Activated T-cell treated with anti-CD3 and anti-CD28 coated beads, Interleukin-2, amount 50 U/mL, for 72 hours (primary cell): ENCODE results near the gene TMPRSS11D. TPM values are rescaled to one million over a fixed set of nuclear protein-coding genes. Genes with fewer than 3 reads are reported as not detected.

ENCODE experiments used
- ATAC-seq, 2 donors: fragments of 150-1000 bp; cut with Tn5 transposase; replicated peaks in 1 of 2; 2 replicates each; pipeline ENCODE4 v1.10.0; 2021; ENCODE audit warnings: moderate library complexity in 2 of 2, mild to moderate bottlenecking in 1 of 2
- DNase-seq, 2 donors: peaks; one replicate each; pipeline ENCODE4 v3.0.0; 2021 to 2022; ENCODE audit warnings: mixed read lengths in 1 of 2
- H3K27ac Mint-ChIP-seq: one replicate; pipeline ENCODE4 v1.8.0; 2022; ENCODE audit warnings: mild to moderate bottlenecking, moderate library complexity, mixed read lengths
- H3K27me3 Mint-ChIP-seq: one replicate; pipeline ENCODE4 v1.8.0; 2022; ENCODE audit warnings: low read depth, mixed read lengths
- H3K36me3 Mint-ChIP-seq, 2 donors: one replicate each; pipeline ENCODE4 v1.8.0; 2022; ENCODE audit warnings: mixed read lengths in 2 of 2, mild to moderate bottlenecking in 1 of 2; ENCODE audit not compliant: insufficient read depth in 2 of 2
- H3K4me1 Mint-ChIP-seq: one replicate; pipeline ENCODE4 v1.8.0; 2022; ENCODE audit warnings: low read depth, mixed read lengths
- H3K4me3 Mint-ChIP-seq, 2 donors: one replicate each; pipeline ENCODE4 v1.8.0; 2022; ENCODE audit warnings: mild to moderate bottlenecking in 2 of 2, mixed read lengths in 2 of 2, moderate library complexity in 2 of 2
- H3K9me3 Mint-ChIP-seq, 2 donors: one replicate each; pipeline ENCODE4 v1.8.0; 2022; ENCODE audit warnings: mixed read lengths in 2 of 2
- total RNA-seq, 2 donors: library from RNA; stranded (reverse); gene quantifications; one replicate each; pipeline ENCODE4 v1.2.3, GENCODE V29; 2022

TMPRSS11D gene
- total RNA-seq, 2 donors from 2014 or later, result not detected

- DNase-seq, result no peak
- H3K9me3 Mint-ChIP-seq, result no peaks in the 10 kb centered on the region
- H3K27me3 Mint-ChIP-seq, result peaks cover 17% of the 10 kb centered on the region
- H3K4me1 Mint-ChIP-seq, result no peaks in the 10 kb centered on the region
- no peak overlapping the region for H3K4me3 Mint-ChIP-seq
- no peak for ATAC-seq
- H3K27ac Mint-ChIP-seq, result no peak overlapping the region
- no peaks in the 10 kb centered on the region for H3K36me3 Mint-ChIP-seq
These were observed 26.2 kb upstream of the TMPRSS11D start for GRCh38 chr4:67909905-67910584.

GRCh38 chr4:67907650-67908049 is 23.8 kb upstream of the TMPRSS11D start:
- ATAC-seq (no peak), DNase-seq (no peak)
- Mint-ChIP-seq H3K4me1 (no peaks in the 10 kb centered on the region), H3K36me3 (no peaks in the 10 kb centered on the region), H3K27me3 (peaks cover 17% of the 10 kb centered on the region), H3K27ac (no peak overlapping the region), H3K9me3 (no peaks in the 10 kb centered on the region), H3K4me3 (no peak overlapping the region)

DNA sequence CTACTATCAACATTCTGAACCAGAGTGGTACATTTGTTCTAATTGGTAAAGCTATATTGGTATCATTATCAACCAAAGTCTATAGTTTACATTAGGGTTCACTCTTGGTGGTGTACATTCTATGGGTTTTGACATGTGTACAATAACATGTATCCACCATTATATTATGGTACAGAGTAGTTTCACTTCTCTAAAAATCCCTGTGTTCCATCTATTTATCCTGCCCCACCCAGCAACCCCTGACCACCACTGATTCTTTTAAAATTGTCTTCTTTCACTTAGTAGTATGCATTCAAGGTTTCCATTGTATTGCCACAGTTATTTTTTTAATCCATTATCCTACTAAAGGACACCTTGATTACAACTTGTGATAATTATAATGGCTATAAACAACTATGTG is 15.3 kb upstream of the TMPRSS11D start:
- ATAC-seq, result no peak
- Mint-ChIP-seq H3K27me3 (no peaks in the 10 kb centered on the region), H3K4me1 (no peaks in the 10 kb centered on the region), H3K36me3 (no peaks in the 10 kb centered on the region), H3K4me3 (no peak overlapping the region), H3K9me3 (no peaks in the 10 kb centered on the region), H3K27ac (no peak overlapping the region)
- DNase-seq, result no peak

GRCh38 chr4:67897686-67898085 is 13.9 kb upstream of the TMPRSS11D start:
- Mint-ChIP-seq H3K4me3 (no peak overlapping the region), H3K36me3 (no peaks in the 10 kb centered on the region), H3K4me1 (no peaks in the 10 kb centered on the region), H3K9me3 (no peaks in the 10 kb centered on the region), H3K27ac (no peak overlapping the region), H3K27me3 (no peaks in the 10 kb centered on the region)
- DNase-seq (no peak), ATAC-seq (no peak)

DNA sequence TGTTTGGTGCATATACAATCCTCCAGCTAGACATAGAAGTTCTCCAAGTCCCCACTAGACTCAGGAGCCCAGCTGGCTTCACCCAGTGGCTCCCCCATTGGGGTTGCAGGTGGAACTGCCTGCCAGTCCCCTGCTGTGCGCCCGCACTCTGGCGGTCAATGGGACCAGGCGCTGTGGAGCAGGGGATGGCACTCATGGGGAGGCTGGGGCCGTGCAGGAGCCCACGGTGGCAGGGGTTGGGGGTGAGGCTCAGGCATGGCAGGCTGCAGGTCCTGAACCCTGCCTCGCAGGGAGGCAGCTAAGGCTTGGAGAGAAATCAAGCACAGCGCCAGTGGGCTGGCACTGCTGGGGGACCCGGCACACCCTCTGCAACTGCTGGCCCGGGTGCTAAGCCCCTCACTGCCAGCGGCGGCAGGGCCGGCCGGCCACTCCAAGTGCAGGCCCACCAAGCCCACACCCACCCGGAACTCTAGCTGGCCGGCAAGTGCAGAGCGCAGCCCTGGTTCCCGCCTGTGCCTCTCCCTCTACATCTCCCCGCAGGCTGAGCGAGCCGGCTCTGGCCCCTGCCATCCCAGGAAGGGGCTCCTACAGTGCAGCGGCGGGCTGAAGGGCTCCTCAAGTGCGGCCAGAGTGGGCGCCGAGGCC is 12.7 kb upstream of the TMPRSS11D start:
- no peak overlapping the region for H3K27ac Mint-ChIP-seq
- H3K9me3 Mint-ChIP-seq, result no peaks in the 10 kb centered on the region
- H3K4me1 Mint-ChIP-seq, result no peaks in the 10 kb centered on the region
- H3K27me3 Mint-ChIP-seq, result no peaks in the 10 kb centered on the region
- H3K4me3 Mint-ChIP-seq, result no peak overlapping the region
- ATAC-seq (no peak), DNase-seq (no peak)
- no peaks in the 10 kb centered on the region for H3K36me3 Mint-ChIP-seq

- H3K4me3 Mint-ChIP-seq, result no peak overlapping the region
These were observed 10.9 kb upstream of the TMPRSS11D start for GRCh38 chr4:67894659-67895058.

GRCh38 chr4:67892905-67893304 is 9.1 kb upstream of the TMPRSS11D start:
- no peak for ATAC-seq

More at GRCh38 chr4:67894659-67895058, 10.9 kb upstream of the TMPRSS11D start:
- H3K27ac Mint-ChIP-seq, result peak overlapping the region; percentile 57
- H3K36me3 Mint-ChIP-seq, result no peaks in the 10 kb centered on the region
- DNase-seq (no peak), ATAC-seq (no peak)
- H3K9me3 Mint-ChIP-seq, result no peaks in the 10 kb centered on the region
- H3K4me1 Mint-ChIP-seq, result no peaks in the 10 kb centered on the region
- H3K27me3 Mint-ChIP-seq, result no peaks in the 10 kb centered on the region

GRCh38 chr4:67892253-67892652 is 8.5 kb upstream of the TMPRSS11D start:
- no peaks in the 10 kb centered on the region for H3K27me3 Mint-ChIP-seq

More at GRCh38 chr4:67892905-67893304, 9.1 kb upstream of the TMPRSS11D start:
- Mint-ChIP-seq H3K27me3 (no peaks in the 10 kb centered on the region), H3K4me1 (no peaks in the 10 kb centered on the region), H3K9me3 (no peaks in the 10 kb centered on the region), H3K27ac (no peak overlapping the region), H3K36me3 (no peaks in the 10 kb centered on the region), H3K4me3 (no peak overlapping the region)
- DNase-seq, result no peak

DNA sequence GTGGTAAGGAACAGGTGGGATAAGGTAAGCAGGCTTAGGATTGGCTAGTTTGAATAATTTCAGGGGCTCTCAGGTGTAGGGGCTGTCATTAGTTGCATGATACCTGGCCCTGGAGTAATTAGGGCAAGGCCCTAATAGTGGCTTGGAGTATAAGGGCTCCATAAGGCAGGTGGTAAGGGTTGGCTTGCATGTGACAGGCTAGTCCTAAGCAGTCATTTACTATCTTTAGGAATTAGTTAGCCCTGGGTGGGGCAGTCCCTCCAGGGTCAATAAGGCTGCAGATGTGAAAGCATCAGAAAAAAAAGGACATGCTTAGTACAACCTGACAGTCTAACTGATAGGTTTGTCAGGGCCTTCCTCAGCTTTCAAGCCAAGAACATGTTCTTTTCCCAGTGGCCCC is 7.8 kb upstream of the TMPRSS11D start:
- no peak overlapping the region for H3K4me3 Mint-ChIP-seq
- ATAC-seq, result no peak
- no peaks in the 10 kb centered on the region for H3K9me3 Mint-ChIP-seq
- no peaks in the 10 kb centered on the region for H3K4me1 Mint-ChIP-seq
- H3K36me3 Mint-ChIP-seq, result no peaks in the 10 kb centered on the region
- no peak overlapping the region for H3K27ac Mint-ChIP-seq
- DNase-seq, result no peak
- no peaks in the 10 kb centered on the region for H3K27me3 Mint-ChIP-seq

More at GRCh38 chr4:67892253-67892652, 8.5 kb upstream of the TMPRSS11D start:
- ATAC-seq, result no peak
- no peaks in the 10 kb centered on the region for H3K36me3 Mint-ChIP-seq
- no peak overlapping the region for H3K27ac Mint-ChIP-seq
- no peak for DNase-seq
- H3K4me1 Mint-ChIP-seq, result no peaks in the 10 kb centered on the region
- no peaks in the 10 kb centered on the region for H3K9me3 Mint-ChIP-seq
- H3K4me3 Mint-ChIP-seq, result no peak overlapping the region

GRCh38 chr4:67886281-67886680 is 2.5 kb upstream of the TMPRSS11D start:
- Mint-ChIP-seq H3K27ac (no peak overlapping the region), H3K4me3 (no peak overlapping the region), H3K9me3 (no peaks in the 10 kb centered on the region), H3K4me1 (no peaks in the 10 kb centered on the region), H3K36me3 (peaks cover 0 to 2% of the 10 kb centered on the region in 2 donors), H3K27me3 (peaks cover 5% of the 10 kb centered on the region)
- ATAC-seq (no peak), DNase-seq (no peak)

DNA sequence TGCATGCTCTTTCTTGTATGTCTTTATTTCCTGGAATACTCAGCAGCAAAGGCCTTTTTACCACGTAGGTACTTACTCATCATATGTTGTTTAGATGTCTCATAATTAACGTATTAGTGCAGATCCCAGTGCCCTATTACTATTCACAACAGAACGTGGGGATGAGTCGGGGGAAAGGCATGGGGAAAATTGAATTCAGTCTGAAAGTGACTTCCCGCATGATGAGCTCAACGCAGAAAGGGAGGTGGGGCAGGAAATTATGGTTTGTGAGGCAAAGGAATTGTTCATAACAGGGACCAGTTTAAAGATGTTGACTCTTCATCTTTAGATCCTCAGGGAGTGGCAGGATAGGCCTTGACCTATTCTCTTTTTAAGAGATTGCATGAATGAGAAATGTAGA is 2.0 kb upstream of the TMPRSS11D start:
- peaks cover 0 to 2% of the 10 kb centered on the region in 2 donors for H3K36me3 Mint-ChIP-seq
- DNase-seq (no peak), ATAC-seq (no peak)
- H3K4me3 Mint-ChIP-seq, result no peak overlapping the region
- H3K27ac Mint-ChIP-seq, result no peak overlapping the region
- H3K27me3 Mint-ChIP-seq, result peaks cover 5% of the 10 kb centered on the region
- no peaks in the 10 kb centered on the region for H3K9me3 Mint-ChIP-seq
- H3K4me1 Mint-ChIP-seq, result no peaks in the 10 kb centered on the region

DNA sequence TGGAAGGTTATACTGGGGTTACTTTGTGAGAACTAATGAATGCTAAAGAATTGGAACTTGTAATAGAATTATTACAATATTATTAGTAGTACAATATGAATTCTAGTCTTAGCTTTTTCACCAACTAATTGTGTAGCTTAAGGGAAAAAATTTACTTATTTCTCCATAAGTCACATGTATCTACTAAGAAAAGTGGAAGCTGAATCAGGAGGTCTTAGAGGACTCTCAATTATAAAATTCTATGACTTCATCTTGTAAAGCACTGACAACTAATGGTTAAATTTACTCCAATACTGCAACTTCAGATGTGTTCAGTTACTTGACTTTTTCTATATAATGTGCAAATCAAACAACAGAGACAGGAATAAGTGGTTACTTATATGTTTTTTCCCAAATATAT is 899 bp upstream of the TMPRSS11D start:
- H3K9me3 Mint-ChIP-seq, result no peaks in the 10 kb centered on the region
- ATAC-seq, result no peak
- H3K4me1 Mint-ChIP-seq, result no peaks in the 10 kb centered on the region
- peaks cover 5% of the 10 kb centered on the region for H3K27me3 Mint-ChIP-seq
- DNase-seq, result no peak
- peaks cover 0 to 2% of the 10 kb centered on the region in 2 donors for H3K36me3 Mint-ChIP-seq
- no peak overlapping the region for H3K4me3 Mint-ChIP-seq
- H3K27ac Mint-ChIP-seq, result no peak overlapping the region

DNA sequence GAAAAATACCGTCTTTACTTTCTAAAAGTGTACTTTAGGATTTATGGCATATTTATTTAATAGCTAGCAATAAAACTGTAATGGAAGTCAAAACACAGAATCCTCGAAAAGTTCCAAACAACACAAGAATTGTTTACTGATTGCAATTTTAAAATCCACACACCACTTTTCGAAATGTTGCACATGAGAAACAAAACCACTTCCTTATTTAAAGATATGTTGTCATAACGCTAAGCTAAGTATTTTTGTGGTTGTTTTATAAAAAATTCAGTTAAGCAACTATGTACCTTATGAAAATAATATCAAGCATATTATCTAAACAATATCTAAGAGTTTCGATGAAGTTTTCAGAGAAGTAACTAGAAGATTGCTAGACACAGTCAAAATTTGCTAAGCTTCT is 344 bp downstream of the TMPRSS11D start:
- Mint-ChIP-seq H3K27ac (no peak overlapping the region), H3K4me3 (no peak overlapping the region), H3K9me3 (no peaks in the 10 kb centered on the region), H3K27me3 (peaks cover 5% of the 10 kb centered on the region), H3K36me3 (peaks cover 0 to 2% of the 10 kb centered on the region in 2 donors), H3K4me1 (no peaks in the 10 kb centered on the region)
- ATAC-seq, result no peak
- DNase-seq, result no peak
